CD8-positive, alpha-beta memory T cell (primary cell): ENCODE results near the gene POLE4. TPM values are rescaled to one million over a fixed set of nuclear protein-coding genes. Genes with fewer than 3 reads are reported as not detected.

Experiments used
- CTCF ChIA-PET: fragments of 350-600 bp; sonication (Branson Sonifier 250); formaldehyde crosslinking; loops from one replicate; lab custom pipeline; 2021; ENCODE audit warnings: antibody characterized with exemption; lab: Charles Lee
- POLR2A ChIA-PET: fragments of 350-600 bp; sonication (Branson Sonifier 250); formaldehyde crosslinking; loops from one replicate; lab custom pipeline; 2021; ENCODE audit warnings: antibody characterized with exemption; lab: Charles Lee
- DNase-seq, 5 donors: peaks; one replicate each; pipeline versions ENCODE4 v3.0.0 to v3.0.0-alpha.2; 2020 to 2022; ENCODE audit warnings: mixed read lengths in 1 of 5
- H3K27ac ChIP-seq: one replicate; pipeline ENCODE4 v1.7.0; 2013; ENCODE audit warnings: low read depth, mild to moderate bottlenecking, low read length, moderate library complexity
- H3K27me3 ChIP-seq: 2 replicates; pipeline ENCODE4 v1.7.0; 2013; ENCODE audit warnings: low read length, mild to moderate bottlenecking; ENCODE audit not compliant: insufficient read depth, poor library complexity, severe bottlenecking
- H3K36me3 ChIP-seq: 2 replicates; pipeline ENCODE4 v1.7.0; 2013; ENCODE audit warnings: mild to moderate bottlenecking, low read length, moderate library complexity; ENCODE audit not compliant: insufficient read depth
- H3K4me1 ChIP-seq: 2 replicates; pipeline ENCODE4 v1.7.0; 2013; ENCODE audit warnings: mild to moderate bottlenecking, low read length, moderate library complexity; ENCODE audit not compliant: insufficient read depth
- H3K4me3 ChIP-seq: 2 replicates; pipeline ENCODE4 v1.7.0; 2013; ENCODE audit warnings: mild to moderate bottlenecking, low read length
- H3K9me3 ChIP-seq: 2 replicates; pipeline ENCODE4 v1.7.0; 2013; ENCODE audit warnings: mild to moderate bottlenecking, low read length
- H3K27ac Mint-ChIP-seq, 8 donors: one replicate each; pipeline ENCODE4 v1.8.0; 2020 to 2021; ENCODE audit warnings: mixed read lengths in 8 of 8, mild to moderate bottlenecking in 6 of 8, inconsistent platforms in 3 of 8, moderate library complexity in 3 of 8
- H3K27me3 Mint-ChIP-seq, 2 donors: one replicate each; pipeline ENCODE4 v1.8.0; 2020 to 2021; ENCODE audit warnings: mixed read lengths in 2 of 2, mild to moderate bottlenecking in 1 of 2, moderate library complexity in 1 of 2
- H3K36me3 Mint-ChIP-seq, 3 donors: one replicate each; pipeline ENCODE4 v1.8.0; 2020 to 2021; ENCODE audit warnings: mixed read lengths in 3 of 3, inconsistent platforms in 1 of 3, mild to moderate bottlenecking in 1 of 3
- H3K4me1 Mint-ChIP-seq, 3 donors: one replicate each; pipeline ENCODE4 v1.8.0; 2020 to 2021; ENCODE audit warnings: mixed read lengths in 3 of 3, inconsistent platforms in 1 of 3, mild to moderate bottlenecking in 1 of 3
- H3K4me3 Mint-ChIP-seq, 7 donors: one replicate each; pipeline ENCODE4 v1.8.0; 2020 to 2021; ENCODE audit warnings: mixed read lengths in 7 of 7, mild to moderate bottlenecking in 6 of 7, moderate library complexity in 4 of 7, inconsistent platforms in 2 of 7
- H3K9me3 Mint-ChIP-seq, 5 donors: one replicate each; pipeline ENCODE4 v1.8.0; 2020 to 2022; ENCODE audit warnings: mixed read lengths in 5 of 5, mild to moderate bottlenecking in 3 of 5, moderate library complexity in 2 of 5, inconsistent platforms in 1 of 5
- polyA plus RNA-seq: library from polyadenylated mRNA; unstranded; fragments of 300-500 nt; fragmentation: Illumina TruSeq; gene quantifications from one replicate; pipeline ENCODE4 v1.2.3, GENCODE V29; 2021
- total RNA-seq, 2 experiments: library from RNA; stranded (reverse); gene quantifications; one replicate each; pipeline ENCODE4 v1.2.3, GENCODE V29; 2021

POLE4 gene
- total and polyA plus RNA-seq, 3 experiments from 2014 or later, result 67.8 to 131 (median 68.6) TPM

DNA sequence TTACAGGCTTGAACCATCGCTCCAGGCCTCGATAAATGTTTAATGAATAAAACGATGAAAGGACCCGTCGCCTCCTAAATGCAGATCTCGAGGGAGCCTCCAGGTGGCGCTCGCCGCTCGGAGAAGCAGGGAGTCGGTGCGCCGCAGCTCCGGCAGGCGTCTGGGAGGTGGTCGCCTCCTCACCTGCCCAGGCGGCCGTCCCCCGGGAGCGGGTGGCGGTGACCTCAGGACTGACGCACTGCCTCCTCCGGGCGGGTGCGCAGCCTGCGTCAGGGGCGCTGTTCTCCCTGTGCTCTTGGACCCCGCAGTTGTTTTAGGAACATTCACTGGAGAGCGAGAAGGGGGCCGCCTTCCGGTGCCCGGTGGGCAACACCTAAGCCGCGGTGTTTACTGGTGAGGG is 38.6 kb upstream of the POLE4 start:
- ChIA-PET POLR2A (no interaction called here), CTCF (interaction anchor here (0.7 to 1.9 kb wide), 11 partner anchors 9 to 715 kb away, joined by 3 to 9 read pairs (median 3); no protein-coding TSS in a partner anchor)
- Histone ChIP-seq H3K27ac (no peak overlapping the region), H3K4me3 (no peak overlapping the region), H3K36me3 (no peaks in the 10 kb centered on the region), H3K27me3 (no peaks in the 10 kb centered on the region), H3K4me1 (peaks cover 3% of the 10 kb centered on the region), H3K9me3 (no peaks in the 10 kb centered on the region)
- DNase-seq, result peak; percentile 58 to 77 (median 65)
- H3K9me3 Mint-ChIP-seq, result no peaks in the 10 kb centered on the region
- peaks cover 0 to 15% (median 4%) of the 10 kb centered on the region in 3 donors for H3K4me1 Mint-ChIP-seq
- peak overlapping the region in 2 of 7 donors; percentile 22 to 52 for H3K4me3 Mint-ChIP-seq
- H3K27me3 Mint-ChIP-seq, result peaks cover 13 to 31% of the 10 kb centered on the region in 2 donors
- H3K36me3 Mint-ChIP-seq, result no peaks in the 10 kb centered on the region
- H3K27ac Mint-ChIP-seq, result peak overlapping the region in 1 of 8 donors; percentile 75

DNA sequence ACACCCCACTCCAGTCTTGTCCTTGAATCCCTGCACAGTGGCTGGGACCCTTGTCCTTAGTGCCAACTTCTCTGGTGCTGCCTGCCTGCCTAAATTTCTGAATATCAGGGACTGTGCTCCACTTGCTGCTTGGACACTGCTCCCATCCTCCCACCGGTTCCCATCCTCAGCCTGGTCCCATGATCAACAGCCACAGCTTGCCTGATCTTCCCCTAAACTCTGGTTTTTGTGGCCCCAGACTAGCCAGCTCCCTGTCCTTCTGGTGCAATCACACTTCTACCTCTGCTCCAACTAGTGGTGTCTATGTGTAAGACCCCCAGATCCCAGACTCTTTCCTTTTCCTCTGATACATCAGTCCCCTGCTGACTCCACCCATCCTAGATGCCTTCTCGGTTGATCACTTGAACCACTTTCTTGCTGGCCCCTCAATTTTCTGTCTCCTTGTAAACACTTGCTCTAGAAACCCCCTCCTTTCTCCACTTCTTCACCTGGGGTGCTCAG is 37.2 kb upstream of the POLE4 start:
- H3K9me3 ChIP-seq, result no peaks in the 10 kb centered on the region
- ChIA-PET POLR2A (no interaction called here), CTCF (no interaction called here)
- H3K27me3 ChIP-seq, result no peaks in the 10 kb centered on the region
- H3K27ac ChIP-seq, result no peak overlapping the region
- H3K4me3 ChIP-seq, result no peak overlapping the region
- Mint-ChIP-seq H3K36me3 (no peaks in the 10 kb centered on the region), H3K27ac (peak overlapping the region in 1 of 8 donors; percentile 12), H3K9me3 (no peaks in the 10 kb centered on the region), H3K4me1 (peaks cover 0 to 12% (median 4%) of the 10 kb centered on the region in 3 donors), H3K27me3 (peaks cover 12 to 25% of the 10 kb centered on the region in 2 donors), H3K4me3 (peak overlapping the region in 1 of 7 donors; percentile 35)
- H3K36me3 ChIP-seq, result no peaks in the 10 kb centered on the region
- peaks cover 3% of the 10 kb centered on the region for H3K4me1 ChIP-seq
- no peak for DNase-seq

DNA sequence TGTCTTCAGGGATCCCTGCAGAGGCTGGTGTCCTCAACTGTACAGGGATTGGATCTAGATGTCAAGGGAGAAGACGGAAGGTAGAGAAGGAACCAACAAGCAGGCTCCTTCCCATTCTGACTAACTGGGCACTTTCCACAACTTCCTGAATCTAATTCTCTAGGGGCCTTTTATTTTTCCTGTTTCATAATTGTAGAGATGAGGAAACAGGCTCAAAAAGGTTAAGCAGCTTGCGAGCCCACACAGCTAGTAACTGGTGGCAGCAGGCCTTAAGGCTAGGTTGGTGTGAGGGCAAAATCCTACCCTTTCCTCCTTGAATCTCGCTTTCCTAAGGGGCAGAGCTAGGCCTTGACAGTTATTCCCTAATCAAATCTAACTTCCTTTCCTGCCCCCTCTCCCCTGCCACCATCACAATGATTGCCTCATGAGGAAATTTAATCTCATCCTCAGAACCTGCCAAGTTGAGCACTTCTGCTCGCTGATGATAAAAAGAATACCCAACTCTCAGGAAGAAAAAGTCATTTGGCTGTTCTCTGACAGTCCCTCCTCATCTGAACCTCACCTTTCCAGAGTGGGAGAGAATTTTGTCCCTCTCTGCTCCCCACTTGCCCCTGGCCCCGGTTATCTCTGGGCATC is 35.7 kb upstream of the POLE4 start:
- CTCF ChIA-PET, result interaction anchor here (0.7 kb wide), 1 partner anchor 62 kb away, joined by 3 read pairs; no protein-coding TSS in a partner anchor
- no peaks in the 10 kb centered on the region for H3K27me3 ChIP-seq

DNA sequence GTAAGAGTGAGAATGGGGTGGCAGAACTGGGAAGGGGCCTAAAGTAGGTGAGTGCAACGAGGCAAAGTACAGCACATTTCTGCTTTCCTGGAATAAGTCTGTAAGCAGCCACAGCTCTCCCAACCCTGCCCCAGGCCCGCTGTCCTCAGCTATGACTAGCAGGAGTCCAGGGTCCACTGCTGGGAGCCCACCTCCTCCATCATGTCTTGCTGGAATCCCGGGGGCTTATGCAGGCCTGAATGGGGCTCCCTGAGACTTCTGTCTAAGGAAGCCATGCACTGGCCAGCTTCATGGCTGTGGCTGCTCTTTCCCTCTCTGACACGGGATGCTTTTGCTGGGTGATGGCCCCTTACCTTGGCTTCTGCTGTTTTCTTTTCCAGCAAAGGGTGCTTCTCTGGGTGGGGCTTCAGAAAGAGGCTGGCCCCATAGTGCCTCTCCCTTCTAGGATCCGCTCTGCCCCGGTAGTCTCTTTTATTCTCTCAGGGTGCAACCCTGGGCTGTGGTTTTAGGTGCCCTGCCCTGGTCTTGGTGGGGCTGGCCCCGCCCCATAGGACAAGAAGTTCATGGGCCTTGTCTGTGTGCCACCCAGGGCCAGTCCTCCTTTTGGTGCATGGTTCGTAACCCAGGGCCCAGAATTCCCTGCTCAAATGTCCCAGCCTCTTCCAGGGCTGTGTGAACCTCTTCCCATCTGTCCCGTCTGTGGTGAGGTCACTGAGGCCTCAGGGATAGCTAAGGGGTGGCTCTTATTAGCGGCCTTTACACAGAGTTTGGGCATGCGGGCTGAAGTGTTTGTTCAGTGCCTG is 33.8 kb upstream of the POLE4 start:
- no peaks in the 10 kb centered on the region for H3K36me3 ChIP-seq
- peaks cover 3% of the 10 kb centered on the region for H3K4me1 ChIP-seq
- no peak overlapping the region for H3K4me3 Mint-ChIP-seq
- POLR2A ChIA-PET, result no interaction called here
- H3K27me3 ChIP-seq, result no peaks in the 10 kb centered on the region
- H3K27ac Mint-ChIP-seq, result no peak overlapping the region
- no peaks in the 10 kb centered on the region for H3K9me3 Mint-ChIP-seq
- CTCF ChIA-PET, result no interaction called here
- peaks cover 0 to 4% of the 10 kb centered on the region in 2 donors for H3K27me3 Mint-ChIP-seq
- H3K9me3 ChIP-seq, result no peaks in the 10 kb centered on the region
- H3K4me1 Mint-ChIP-seq, result peaks cover 0 to 10% (median 2%) of the 10 kb centered on the region in 3 donors
- no peak overlapping the region for H3K4me3 ChIP-seq
- H3K36me3 Mint-ChIP-seq, result peaks cover 0 to 5% (median 0%) of the 10 kb centered on the region in 3 donors
- DNase-seq, result no peak
- H3K27ac ChIP-seq, result no peak overlapping the region

More for the DNA sequence above, 35.7 kb upstream of the POLE4 start:
- no peaks in the 10 kb centered on the region for H3K36me3 Mint-ChIP-seq
- H3K27me3 Mint-ChIP-seq, result peaks cover 8 to 14% of the 10 kb centered on the region in 2 donors
- no peaks in the 10 kb centered on the region for H3K36me3 ChIP-seq
- H3K4me1 Mint-ChIP-seq, result peaks cover 0 to 13% (median 4%) of the 10 kb centered on the region in 3 donors
- DNase-seq, result no peak
- peaks cover 3% of the 10 kb centered on the region for H3K4me1 ChIP-seq
- POLR2A ChIA-PET, result interaction anchor here (0.7 kb wide), 1 partner anchor 319 kb away, joined by 4 read pairs; no protein-coding TSS in a partner anchor
- H3K4me3 ChIP-seq, result no peak overlapping the region
- no peak overlapping the region for H3K4me3 Mint-ChIP-seq
- H3K9me3 Mint-ChIP-seq, result no peaks in the 10 kb centered on the region
- H3K9me3 ChIP-seq, result no peaks in the 10 kb centered on the region
- H3K27ac ChIP-seq, result no peak overlapping the region
- H3K27ac Mint-ChIP-seq, result no peak overlapping the region

DNA sequence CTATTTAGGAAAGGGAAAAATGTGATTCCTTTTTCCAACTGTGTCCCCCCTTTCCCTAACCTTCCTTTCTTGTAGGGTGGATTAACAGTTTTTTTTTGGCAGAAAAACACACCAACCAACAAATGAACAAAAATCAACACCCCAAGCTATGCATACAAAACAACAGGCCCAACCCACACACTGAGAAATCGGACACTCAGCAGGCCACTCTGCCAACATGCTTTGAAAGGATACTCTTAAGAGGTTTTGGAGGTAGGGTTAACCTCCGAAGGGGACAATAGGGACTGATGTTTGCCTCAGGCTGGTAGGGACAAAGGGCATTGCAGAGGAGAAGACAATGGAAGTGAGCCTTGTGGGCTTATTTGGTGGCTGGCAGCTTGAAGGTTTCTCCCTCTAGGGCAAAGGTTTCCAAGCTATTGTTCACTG is 33.1 kb upstream of the POLE4 start:
- H3K36me3 ChIP-seq, result no peaks in the 10 kb centered on the region
- Mint-ChIP-seq H3K27me3 (peaks cover 0 to 4% of the 10 kb centered on the region in 2 donors), H3K4me3 (no peak overlapping the region), H3K9me3 (no peaks in the 10 kb centered on the region), H3K27ac (no peak overlapping the region), H3K4me1 (peaks cover 0 to 7% (median 0%) of the 10 kb centered on the region in 3 donors), H3K36me3 (peaks cover 0 to 5% (median 0%) of the 10 kb centered on the region in 3 donors)
- ChIA-PET POLR2A (no interaction called here), CTCF (interaction anchor here (1.2 kb wide), 1 partner anchor 9 kb away, joined by 5 read pairs; no protein-coding TSS in a partner anchor)
- no peaks in the 10 kb centered on the region for H3K9me3 ChIP-seq
- no peak overlapping the region for H3K27ac ChIP-seq
- no peak overlapping the region for H3K4me3 ChIP-seq
- no peaks in the 10 kb centered on the region for H3K27me3 ChIP-seq
- H3K4me1 ChIP-seq, result no peaks in the 10 kb centered on the region
- no peak for DNase-seq

DNA sequence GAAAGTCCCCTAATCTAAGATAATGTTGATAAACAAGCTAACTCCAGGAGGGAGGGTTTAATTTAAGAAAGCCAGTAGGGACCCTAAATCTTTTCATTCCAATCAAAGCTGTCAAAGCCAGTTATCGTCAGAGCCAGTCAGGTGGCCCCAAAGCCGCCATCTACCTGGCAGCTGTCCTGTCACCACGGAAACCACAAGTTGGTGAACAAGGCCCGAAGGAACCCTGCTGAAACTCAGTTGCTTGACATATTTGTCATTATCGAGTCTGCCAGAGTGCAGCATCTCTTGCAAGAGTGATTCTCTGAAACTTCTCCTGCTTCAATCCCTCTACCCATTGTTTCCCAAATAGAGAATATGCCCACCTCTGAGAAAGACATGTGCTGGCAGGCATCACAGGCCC is 30.8 kb upstream of the POLE4 start:
- Mint-ChIP-seq H3K9me3 (no peaks in the 10 kb centered on the region), H3K27me3 (peaks cover 0 to 4% of the 10 kb centered on the region in 2 donors), H3K4me3 (no peak overlapping the region), H3K4me1 (peaks cover 0 to 7% (median 0%) of the 10 kb centered on the region in 3 donors), H3K36me3 (peaks cover 0 to 5% (median 0%) of the 10 kb centered on the region in 3 donors), H3K27ac (no peak overlapping the region)
- Histone ChIP-seq H3K9me3 (no peaks in the 10 kb centered on the region), H3K27me3 (no peaks in the 10 kb centered on the region), H3K4me1 (no peaks in the 10 kb centered on the region), H3K36me3 (no peaks in the 10 kb centered on the region), H3K27ac (no peak overlapping the region), H3K4me3 (no peak overlapping the region)
- ChIA-PET POLR2A (no interaction called here), CTCF (interaction anchor here (1.1 kb wide), 1 partner anchor 8 kb away, joined by 4 read pairs; no protein-coding TSS in a partner anchor)
- DNase-seq, result no peak

DNA sequence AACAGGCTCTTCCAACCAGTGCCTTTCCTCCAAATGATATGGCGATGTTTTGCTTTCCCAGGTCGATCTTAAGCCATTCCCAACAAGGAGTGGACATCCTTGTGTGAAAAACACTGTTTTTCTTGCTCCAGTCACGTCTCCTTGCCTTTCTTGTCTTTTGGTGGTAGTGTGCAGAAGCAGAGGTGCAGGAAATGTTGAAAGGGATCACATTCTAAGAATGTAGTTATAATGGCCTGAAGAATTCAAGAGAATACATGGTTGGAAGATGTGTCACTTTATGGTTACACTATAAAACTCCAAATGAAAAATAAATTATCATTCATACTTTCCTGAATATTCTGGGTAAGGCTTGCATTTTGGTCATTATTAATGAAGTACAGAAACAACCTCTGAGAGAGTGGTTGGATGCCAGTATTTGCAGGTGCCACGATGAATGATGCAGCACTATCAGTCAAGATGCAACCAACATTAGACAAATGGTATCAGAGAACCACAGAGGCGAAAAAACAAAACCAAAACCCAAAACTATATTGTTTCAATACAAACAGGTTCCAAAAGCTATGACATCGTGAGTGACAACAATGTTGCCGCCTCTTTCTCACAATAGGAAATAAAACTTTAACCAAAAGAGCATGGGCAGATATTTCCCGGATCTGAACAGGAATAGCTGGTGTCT is 27.5 kb upstream of the POLE4 start:
- peaks cover 0 to 4% of the 10 kb centered on the region in 2 donors for H3K27me3 Mint-ChIP-seq
- POLR2A ChIA-PET, result no interaction called here
- H3K36me3 Mint-ChIP-seq, result peaks cover 0 to 6% (median 5%) of the 10 kb centered on the region in 3 donors
- Histone ChIP-seq H3K9me3 (no peaks in the 10 kb centered on the region), H3K27ac (no peak overlapping the region), H3K4me1 (no peaks in the 10 kb centered on the region), H3K4me3 (no peak overlapping the region), H3K36me3 (no peaks in the 10 kb centered on the region), H3K27me3 (no peaks in the 10 kb centered on the region)
- H3K4me1 Mint-ChIP-seq, result peaks cover 0 to 7% (median 0%) of the 10 kb centered on the region in 3 donors
- CTCF ChIA-PET, result no interaction called here
- H3K9me3 Mint-ChIP-seq, result peaks cover 0 to 1% (median 0%) of the 10 kb centered on the region in 5 donors
- no peak overlapping the region for H3K27ac Mint-ChIP-seq
- H3K4me3 Mint-ChIP-seq, result no peak overlapping the region
- DNase-seq, result no peak
